AML-193 (cell line): Measurements from ENCODE around the gene RNF145.
"Not testable (repeated sequence)": the region's sequence is repeated elsewhere in the genome, so short reads cannot be mapped to it uniquely, and the experiment has no call there.

Experiments used
- DNase-seq, 2 experiments: peaks; one replicate each; lab custom pipeline; 2025; lab: John Stamatoyannopoulos, UW

Gene RNF145, protein sequence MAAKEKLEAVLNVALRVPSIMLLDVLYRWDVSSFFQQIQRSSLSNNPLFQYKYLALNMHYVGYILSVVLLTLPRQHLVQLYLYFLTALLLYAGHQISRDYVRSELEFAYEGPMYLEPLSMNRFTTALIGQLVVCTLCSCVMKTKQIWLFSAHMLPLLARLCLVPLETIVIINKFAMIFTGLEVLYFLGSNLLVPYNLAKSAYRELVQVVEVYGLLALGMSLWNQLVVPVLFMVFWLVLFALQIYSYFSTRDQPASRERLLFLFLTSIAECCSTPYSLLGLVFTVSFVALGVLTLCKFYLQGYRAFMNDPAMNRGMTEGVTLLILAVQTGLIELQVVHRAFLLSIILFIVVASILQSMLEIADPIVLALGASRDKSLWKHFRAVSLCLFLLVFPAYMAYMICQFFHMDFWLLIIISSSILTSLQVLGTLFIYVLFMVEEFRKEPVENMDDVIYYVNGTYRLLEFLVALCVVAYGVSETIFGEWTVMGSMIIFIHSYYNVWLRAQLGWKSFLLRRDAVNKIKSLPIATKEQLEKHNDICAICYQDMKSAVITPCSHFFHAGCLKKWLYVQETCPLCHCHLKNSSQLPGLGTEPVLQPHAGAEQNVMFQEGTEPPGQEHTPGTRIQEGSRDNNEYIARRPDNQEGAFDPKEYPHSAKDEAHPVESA

GRCh38 chr5:159209438-159210209, at the start of gene RNF145:
RNF145 (minus strand) TSS chr5:159209553; CDS start chr5:159203617, 5,936 bp downstream.
- DNase-seq = peak; percentile 57 to 59

DNA sequence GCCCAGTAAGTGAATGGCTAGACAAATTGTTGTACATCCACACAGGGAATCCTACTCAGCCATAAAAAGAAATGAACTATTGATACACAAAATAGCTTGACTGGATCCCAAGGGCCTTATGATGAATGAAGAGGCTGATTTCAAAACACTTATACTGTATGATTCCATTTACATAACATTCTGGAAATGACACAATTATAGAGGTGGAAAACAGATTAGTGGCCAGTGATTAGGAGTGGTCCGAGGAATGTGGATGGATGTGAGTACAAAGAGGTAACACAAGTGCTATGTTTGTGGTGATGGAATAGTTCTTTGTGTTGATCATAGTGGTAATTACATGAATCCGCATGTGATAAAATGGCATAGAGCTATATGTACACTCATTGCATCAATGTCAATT, 49.0 kb upstream of the RNF145 start:
- DNase-seq = no peak

DNA sequence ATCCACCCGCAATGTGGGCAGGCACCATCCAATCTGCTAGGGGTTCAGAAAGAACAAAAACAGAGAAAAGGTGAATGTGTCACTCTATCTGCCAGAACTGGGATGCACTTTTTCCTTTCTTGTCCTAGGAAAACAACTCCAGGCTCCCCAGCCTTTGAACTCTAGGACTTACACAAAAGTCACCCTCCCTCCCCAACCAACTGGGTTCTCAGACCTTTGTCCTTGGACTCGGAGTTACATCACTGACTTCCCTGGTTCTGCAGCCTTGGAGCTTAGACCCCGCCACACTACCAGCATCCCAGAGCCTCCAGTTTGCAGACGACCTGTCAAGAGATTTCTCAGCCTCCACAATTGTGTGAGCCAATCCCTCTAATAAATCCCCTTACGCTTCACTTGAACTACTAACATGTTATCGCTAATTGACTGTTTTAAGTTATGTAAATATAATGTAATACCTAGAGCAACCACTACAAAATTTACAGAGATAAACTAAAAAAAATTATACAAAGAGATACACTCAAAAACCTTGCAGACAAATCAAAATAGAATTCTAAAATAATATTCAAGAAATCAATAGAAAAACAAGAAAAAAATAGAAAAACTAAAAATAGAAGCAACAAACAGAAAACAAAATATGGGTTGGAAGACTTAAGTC, 48.4 kb upstream of the RNF145 start:
- DNase-seq = no peak

GRCh38 chr5:159257007-159257406, 47.7 kb upstream of the RNF145 start:
- DNase-seq = no peak

- no peak for DNase-seq
Observed at GRCh38 chr5:159252195-159252594, 42.8 kb upstream of the RNF145 start.

DNA sequence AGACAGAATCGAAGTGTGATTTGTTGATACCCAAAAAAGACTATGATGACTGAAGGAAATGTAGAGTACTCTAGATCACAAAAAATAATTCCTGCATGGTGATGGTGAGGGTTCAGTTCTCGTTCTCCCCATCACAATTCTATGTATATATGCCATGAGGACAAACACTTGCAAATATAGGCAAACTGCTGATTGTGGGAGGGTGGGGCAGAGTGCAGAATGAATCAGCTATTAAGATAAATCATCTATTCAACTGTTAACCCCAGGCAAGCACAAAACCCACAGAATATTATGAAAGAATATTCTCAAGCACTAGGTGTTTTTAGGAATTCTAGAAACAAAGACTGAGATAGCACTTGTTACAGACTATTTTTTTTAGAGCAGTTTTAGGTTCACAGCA, 39.8 kb upstream of the RNF145 start:
- DNase-seq = no peak

DNA sequence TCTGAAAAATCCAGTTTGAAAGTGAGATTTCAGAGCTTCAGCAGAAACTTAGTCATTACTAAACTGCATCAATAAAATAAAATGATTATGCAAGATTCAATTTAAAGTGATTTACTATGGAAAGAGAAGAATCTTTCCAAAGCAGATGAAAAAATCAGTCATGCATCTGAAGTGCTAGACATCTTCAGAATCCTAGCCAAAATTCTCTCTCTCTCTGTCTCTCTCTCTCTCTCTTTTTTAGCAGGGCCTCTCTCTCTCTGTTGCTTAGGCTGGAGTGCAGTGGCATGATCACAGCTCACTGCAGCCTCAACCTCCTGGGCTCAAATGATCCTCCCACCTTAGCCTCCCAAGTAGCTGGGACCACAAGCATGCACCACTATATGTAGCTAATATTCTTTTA, 35.5 kb upstream of the RNF145 start:
- DNase-seq = no peak

DNA sequence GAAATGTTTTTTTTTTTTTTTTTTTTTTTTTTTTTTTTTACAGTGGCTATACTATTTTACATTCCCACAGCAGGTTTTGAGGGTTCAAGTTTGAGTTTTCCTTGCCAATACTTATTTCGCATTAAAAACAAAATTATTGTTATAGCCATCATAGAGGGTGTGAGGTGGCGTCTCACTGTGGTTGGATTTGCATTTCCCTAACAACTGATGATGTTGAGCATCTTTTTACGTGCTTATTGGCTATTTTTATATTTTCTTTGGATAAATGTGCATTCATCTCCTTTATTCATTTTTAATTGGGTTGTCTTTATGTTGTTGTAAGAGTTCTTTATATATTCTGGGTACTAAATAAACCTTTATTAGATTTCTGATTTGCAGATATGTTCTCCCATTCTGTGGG, 34.8 kb upstream of the RNF145 start:
- no peak for DNase-seq

DNA sequence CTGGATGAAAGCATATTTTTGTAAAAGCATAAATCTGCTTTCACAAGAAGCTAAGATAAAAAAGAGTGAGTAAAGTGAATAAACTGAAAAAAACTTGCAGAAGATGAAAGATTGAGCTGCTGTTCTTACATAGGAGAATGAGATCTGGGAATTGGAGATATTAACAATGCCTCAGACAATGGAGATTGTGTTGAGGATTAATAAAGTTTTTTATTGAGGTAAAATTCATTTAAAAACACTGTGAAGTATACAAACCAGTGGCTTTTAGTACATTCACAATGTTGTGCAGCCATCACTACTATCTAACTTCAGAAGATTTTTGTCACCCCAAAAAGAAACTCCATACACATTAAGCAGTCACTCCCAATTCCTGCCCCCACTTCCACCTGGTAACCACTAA, 34.0 kb upstream of the RNF145 start:
- no peak for DNase-seq

- peak; percentile 12 to 15 for DNase-seq
Observed at GRCh38 chr5:159242656-159243055, 33.3 kb upstream of the RNF145 start.

GRCh38 chr5:159241946-159242552, 32.7 kb upstream of the RNF145 start:
- peak; percentile 24 to 31 for DNase-seq

DNA sequence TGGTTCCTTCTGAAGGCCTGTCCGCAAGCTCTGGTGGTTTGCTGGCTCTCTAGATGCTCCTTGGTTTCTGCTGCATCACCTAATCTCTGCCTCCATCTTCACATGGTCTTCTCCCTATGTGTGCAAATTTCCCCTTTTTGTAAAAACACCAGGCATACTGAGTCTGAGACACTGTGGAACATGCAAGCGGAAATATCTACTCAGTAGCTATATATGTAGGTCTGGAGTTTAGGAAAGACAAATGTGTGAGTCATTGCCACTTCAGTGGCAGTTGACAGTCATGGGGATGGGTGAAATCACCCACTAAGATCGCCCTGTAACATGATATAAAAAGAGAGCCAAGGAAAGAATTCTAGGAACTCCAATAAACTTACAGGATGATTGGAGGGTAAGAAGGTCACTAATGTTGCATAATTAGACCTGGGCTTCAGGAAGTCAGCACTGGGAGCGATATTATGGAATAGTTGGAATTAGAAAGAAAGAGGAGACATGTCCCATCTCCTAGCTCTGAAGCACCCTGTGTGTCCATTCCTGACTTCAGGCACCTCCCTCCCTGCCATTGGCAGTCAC, 31.0 kb upstream of the RNF145 start:
- peak; percentile 69 to 71 for DNase-seq

DNA sequence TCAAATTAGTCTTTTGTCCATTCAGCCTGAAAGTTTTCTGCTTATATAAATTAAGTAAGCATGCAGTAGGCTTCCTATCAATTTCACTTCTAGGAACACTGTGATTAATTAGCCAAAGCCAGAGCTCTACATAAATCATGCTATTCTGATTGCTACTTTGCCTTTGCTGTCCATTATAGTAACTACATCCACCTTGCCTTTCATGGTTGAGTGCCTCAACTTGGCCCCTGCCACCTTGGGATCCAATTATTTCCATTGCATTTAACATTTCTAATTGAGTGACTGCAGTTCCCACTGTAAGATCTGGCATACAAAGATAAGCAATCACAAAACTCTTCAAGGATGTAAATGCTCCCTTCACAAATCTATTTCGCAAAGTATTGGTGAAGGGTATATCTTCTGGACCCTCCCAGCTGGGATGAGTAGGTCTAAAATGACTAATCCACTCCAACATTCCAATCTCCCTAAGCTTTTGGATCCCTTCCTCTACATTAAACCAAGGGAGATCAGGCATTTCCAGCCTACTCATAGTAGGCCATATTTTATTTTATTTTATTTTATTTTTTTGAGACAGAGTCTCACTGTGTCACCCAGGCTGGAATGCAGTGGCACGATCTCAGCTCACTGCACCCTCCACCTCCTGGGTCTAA, 26.6 kb upstream of the RNF145 start:
- not testable (repeated sequence) for DNase-seq

DNA sequence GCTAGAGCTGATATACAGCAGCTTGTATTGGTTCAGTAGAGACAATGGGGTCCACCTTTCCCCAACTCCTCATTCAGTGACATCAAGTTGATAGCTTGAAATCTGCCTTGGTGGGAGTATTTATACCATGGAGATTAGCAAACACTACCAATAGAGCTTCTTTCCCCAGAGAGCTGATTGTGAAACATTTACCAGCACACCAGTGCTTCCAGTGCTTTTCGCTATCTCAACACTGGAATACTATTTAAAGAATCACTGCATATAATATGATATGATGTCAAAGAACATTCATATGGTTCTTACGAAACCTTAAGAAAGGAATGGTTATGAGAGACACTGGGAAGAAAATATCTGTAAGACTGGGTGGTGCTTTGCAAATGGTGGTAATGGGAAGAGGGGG, 21.8 kb upstream of the RNF145 start:
- DNase-seq = no peak

DNA sequence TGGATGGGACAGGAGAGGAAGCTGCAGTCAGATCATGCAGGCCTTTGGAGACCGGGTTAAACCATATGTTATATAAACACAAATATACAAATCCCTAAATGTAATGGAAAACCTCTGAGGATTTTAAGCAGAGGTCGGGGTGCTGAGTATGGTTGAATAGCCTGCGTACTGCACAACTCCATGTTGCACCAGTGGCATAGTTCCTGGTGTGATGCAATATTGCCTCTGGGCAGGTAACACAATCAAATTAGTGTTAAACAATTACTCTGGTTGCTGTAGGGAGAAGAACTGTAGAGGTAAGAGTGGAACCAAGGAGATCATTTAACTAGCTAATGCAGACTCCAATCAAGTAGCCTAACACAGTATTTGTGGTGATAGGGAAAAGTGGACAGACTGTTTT, 21.3 kb upstream of the RNF145 start:
- DNase-seq = no peak

DNA sequence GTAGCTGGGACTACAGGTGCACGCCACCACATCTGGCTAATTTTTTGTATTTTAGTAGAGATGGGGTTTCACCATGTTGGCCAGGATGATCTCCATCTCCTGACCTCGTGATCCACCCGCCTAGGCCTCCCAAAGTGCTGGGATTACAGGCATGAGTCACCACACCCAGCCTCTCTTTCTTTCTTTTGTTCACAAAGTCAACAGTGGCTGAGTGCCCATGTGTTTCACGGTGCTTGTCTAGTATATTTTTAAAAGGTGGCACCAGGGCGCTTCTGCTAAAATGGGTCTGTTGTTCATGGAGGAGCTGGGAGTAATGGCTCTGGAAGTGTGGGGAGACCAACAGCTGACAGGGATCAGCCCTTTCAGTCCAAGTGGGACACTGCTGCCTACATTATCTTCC, 18.7 kb upstream of the RNF145 start:
- not testable (repeated sequence) for DNase-seq

GRCh38 chr5:159227452-159227851, 18.1 kb upstream of the RNF145 start:
- DNase-seq = peak; percentile 34 to 54

DNA sequence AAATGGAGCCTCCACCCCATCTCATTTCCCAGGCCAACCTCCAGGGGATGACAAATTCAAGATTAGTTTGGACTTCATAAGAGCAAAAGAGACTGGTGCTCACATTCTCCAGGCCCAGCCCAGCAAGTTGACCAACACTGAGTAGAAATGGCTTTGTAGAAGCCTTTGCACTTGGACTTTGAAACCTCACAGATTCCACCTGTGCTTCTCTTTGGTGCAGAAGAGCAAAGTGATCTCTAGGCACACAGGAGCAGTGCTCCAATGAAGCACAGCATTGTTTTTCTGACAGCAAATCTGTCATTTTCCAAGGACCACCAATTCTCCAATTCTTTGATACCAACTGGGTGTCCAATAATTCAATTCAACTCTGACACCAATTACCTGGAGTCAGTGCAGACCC, 17.1 kb upstream of the RNF145 start:
- no peak for DNase-seq

DNA sequence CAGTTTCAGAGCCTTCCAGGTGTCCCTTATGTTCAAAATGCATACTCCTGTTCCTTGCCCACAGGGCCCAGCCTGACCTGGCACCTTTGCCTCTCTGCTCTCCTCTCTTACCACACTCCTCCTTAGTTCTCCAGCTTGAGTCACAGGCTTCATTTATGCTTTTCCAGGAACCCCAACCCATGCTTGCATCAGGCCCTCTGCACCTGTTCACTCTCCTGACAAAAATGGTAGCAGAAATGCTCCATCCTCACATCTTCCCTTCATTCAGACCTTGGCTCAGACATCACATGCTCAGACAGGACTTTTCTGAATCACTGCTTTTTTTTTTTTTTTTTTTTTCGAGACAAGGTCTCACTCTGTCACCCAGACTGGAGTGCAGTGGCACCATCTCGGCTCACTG, 15.1 kb upstream of the RNF145 start:
- DNase-seq = no peak

- DNase-seq = no peak
Observed at GRCh38 chr5:159223469-159223868, 14.1 kb upstream of the RNF145 start.

DNA sequence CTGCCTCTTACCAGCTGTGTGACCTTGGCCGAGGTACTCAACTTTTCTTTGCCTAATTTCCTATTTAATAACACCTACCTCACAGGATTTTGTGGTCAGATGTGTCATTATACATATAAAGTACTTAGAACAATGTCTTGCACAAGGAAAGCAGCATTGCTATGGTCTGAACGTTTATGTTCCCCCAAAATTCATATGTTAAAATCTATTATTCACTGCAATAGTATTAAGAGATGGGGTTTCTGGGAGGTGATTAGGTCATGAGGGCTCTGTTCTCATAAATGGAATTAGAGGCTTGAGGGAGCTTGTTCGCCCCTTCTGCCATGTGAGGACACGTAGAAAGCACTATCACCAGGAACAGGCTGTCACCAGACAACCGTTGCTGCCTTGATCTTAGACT, 10.9 kb upstream of the RNF145 start:
- DNase-seq = no peak
